ENCODE measurements around the gene HOXA7. TPM values are rescaled to one million over a fixed set of nuclear protein-coding genes. Genes with fewer than 3 reads are reported as not detected.
A peak's percentile ranks its signal among the peaks of the same experiment; 100 is the strongest.

HOXA7 gene
- total and polyA plus RNA-seq, 2 donors (not counting 3 experiments of a cell fraction or from before 2014, with no cell fraction given): 18.1 to 18.5 TPM

GRCh38 chr7:27161214-27161720, 4.8 kb upstream of the HOXA7 start:
- Histone ChIP-seq H3K27ac (ENCODE audit: insufficient read depth, low read depth, low read length) (no peak overlapping the region), H2AFZ (ENCODE audit: low read depth, low read length) (no peak overlapping the region), H3K4me1 (ENCODE audit: control insufficient read depth, extremely low read depth, insufficient read depth, low read length) (peaks cover 48% of the 10 kb centered on the region), H3K4me2 (ENCODE audit: insufficient read depth, low read length) (peak overlapping the region; percentile 60), H3K27me3 (ENCODE audit: control insufficient read depth in 2 of 2, insufficient read depth in 2 of 2, low read length in 2 of 2) (no peaks in the 10 kb centered on the region), H3K36me3 (ENCODE audit: control insufficient read depth in 2 of 2, extremely low read depth in 1 of 2, insufficient read depth in 2 of 2, low read length in 2 of 2) (peaks cover 3 to 7% of the 10 kb centered on the region in 2 experiments), H3K9me1 (replicated peaks; ENCODE audit: control insufficient read depth, extremely low read depth, insufficient read depth, low read length) (no peaks in the 10 kb centered on the region), H3K9ac (replicated peaks; ENCODE audit: extremely low read depth, insufficient read depth, low read length) (no peak overlapping the region), H3K79me2 (ENCODE audit: control insufficient read depth, insufficient read depth, low read length) (peaks cover 76% of the 10 kb centered on the region), H4K20me1 (replicated peaks; ENCODE audit: control insufficient read depth, extremely low read depth, insufficient read depth, low read length) (no peaks in the 10 kb centered on the region), H3K4me3 (replicated peaks in 1 of 3; ENCODE audit: insufficient read depth in 1 of 3, low read depth in 1 of 3, low read length in 3 of 3) (peak overlapping the region in 2 of 3 experiments; percentile 31 to 63), H3K9me3 (replicated peaks; ENCODE audit: control insufficient read depth, insufficient read depth, low read length) (no peaks in the 10 kb centered on the region)
- ChIA-PET POLR2A (interaction anchor here (0.7 to 2.4 kb wide), 11 partner anchors 9 to 1879 kb away, joined by 3 to 15 read pairs (median 3); partner anchors contain the start of genes HOXA11 and HOXA3), CTCF (interaction anchor here (0.6 to 4.6 kb wide), 43 partner anchors 9 to 1310 kb away, joined by 3 to 145 read pairs (median 6); partner anchors contain the start of genes HOXA10, HOXA11, HOXA3 and HOXA4)
- dilution Hi-C loops (cut with MboI; ENCODE audit: extremely low pct_ligation_motif_present, low sequenced_read_pairs) (loop anchor here (10.0 to 25.0 kb wide), 3 partner anchors 306 to 974 kb away; no protein-coding TSS in a partner anchor), intact Hi-C loops (cut with micrococcal nuclease) (loop anchor here (1.0 to 5.0 kb wide), 11 partner anchors 18 to 1769 kb away; partner anchors contain the start of gene HOXA5)
- no peak for DNase-seq (ENCODE audit: low read depth, low spot score)
- BruUV-seq (replicated peaks): no TSS peak
- TF ChIP-seq POLR2A (IDR thresholded peaks at IDR 0.05; ENCODE audit: low read depth, low read length) (no peak), EZH2 (IDR thresholded peaks at IDR 0.05; ENCODE audit: borderline replicate concordance, low read depth, low read length, severe bottlenecking) (no peak), FOS (IDR thresholded peaks at IDR 0.05; ENCODE audit: borderline replicate concordance, insufficient read depth, low read length) (no peak), CTCF (IDR thresholded peaks at IDR 0.05; ENCODE audit: extremely low read depth in 1 of 2, insufficient read depth in 1 of 2, low read depth in 1 of 2, low read length in 2 of 2) (no peak), GATA2 (IDR thresholded peaks at IDR 0.05; ENCODE audit: insufficient read depth, insufficient read length, low read depth, low read length) (no peak), MAX (IDR thresholded peaks at IDR 0.05; ENCODE audit: insufficient read depth, insufficient read length) (no peak), JUN (IDR thresholded peaks at IDR 0.05; ENCODE audit: borderline replicate concordance, insufficient read depth, insufficient read length, low read depth) (no peak), MYC (IDR thresholded peaks at IDR 0.05; ENCODE audit: low read depth, low read length) (no peak), POLR2AphosphoS5 (IDR thresholded peaks at IDR 0.05; ENCODE audit: insufficient read depth, low read depth, low read length) (no peak)
- no peak for FAIRE-seq
